GM18873 (cell line): ENCODE data around the gene RNF148.

ENCODE experiments used
- ATAC-seq: cut with Tn5 transposase; IDR thresholded peaks from one replicate; pipeline ENCODE4 v1.9.1; 2021; ENCODE audit warnings: mild to moderate bottlenecking, moderate library complexity, moderate number of reproducible peaks; ENCODE audit not compliant: unreplicated experiment, low FRiP score

The RNF148 gene

GRCh38 chr7:122702872-122703510 lies at the start of gene RNF148:
Gene RNF148, minus strand, starts transcription at chr7:122702922. Its CDS starts 172 bp downstream, at chr7:122702750.
- no peak for ATAC-seq

DNA sequence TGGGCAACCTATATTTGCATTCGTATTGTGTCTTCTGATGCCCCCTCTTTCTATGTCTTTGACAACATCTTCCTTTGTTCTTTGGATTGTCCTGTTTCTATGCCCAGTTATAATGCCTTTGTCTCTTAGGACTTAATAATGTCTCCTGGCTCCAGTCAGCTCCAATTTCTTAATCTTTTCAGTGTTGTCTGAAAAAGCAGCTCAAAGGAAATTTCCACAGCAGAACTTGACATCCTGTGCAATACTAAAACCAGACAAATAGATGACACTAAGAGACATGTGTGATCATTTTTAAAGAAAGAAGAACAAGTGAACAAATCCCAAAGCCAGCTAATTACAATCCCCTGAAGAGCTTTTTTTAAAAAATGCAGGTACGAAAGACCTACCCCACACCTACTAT lies 47.7 kb upstream of the RNF148 start:
- no peak for ATAC-seq

- ATAC-seq, result no peak
Observed at GRCh38 chr7:122748195-122748594, 45.5 kb upstream of the RNF148 start.

DNA sequence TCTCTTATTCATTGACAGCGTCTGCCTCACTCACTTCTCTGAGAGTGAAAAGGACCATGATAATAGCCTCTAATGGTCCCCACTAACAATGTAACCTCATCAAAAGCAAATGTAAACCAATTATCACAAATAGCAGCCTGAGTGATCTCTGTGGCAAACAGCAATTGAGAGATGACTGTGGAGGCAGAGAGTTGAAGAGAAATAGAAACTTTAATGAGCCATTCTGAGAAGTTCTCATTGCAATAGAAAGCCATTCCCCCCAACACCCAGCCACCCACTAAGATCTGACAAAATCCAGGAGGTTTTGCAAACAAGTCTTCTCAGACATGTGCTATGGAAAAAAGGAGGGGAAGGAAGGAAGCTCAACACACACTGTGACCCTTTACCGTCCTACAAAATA lies 44.2 kb upstream of the RNF148 start:
- ATAC-seq, result no peak

DNA sequence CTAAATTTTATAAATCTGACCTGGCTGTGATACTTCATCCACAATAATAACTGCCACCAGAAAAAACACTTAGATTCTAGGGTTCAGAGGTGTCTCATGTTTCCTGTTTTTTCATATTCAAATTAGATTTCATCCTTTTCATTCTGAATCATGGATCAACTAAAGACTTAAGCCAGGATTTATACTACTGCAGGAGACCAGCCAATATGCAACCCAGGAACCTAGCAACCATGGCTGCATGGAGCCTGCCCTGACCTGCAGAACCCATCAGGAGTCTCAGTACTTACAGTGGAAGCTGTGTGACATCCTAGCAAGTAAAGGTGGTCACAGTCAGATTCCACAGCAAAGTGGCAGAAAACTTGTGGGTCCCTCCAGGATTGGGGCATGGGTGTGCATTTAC lies 40.5 kb upstream of the RNF148 start:
- no peak for ATAC-seq

DNA sequence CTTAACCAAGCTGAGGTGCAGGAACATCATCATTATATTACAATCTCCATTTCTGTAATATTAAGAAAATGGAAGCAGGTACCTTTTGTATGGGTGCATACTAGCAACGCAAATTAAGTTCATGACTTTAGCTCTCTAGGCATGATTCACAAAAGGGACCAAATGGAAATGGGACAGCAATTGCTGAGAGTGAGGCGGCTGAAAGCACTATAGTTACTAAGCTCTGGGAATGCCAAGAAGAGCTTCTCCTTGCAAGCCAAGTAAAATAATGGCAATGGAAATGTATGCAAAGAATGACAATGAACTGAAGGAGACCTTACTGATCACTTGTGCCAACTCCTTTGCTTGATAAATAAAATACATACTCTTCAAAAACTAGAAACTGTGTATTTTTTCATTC lies 36.2 kb upstream of the RNF148 start:
- no peak for ATAC-seq

GRCh38 chr7:122736183-122736582 lies 33.5 kb upstream of the RNF148 start:
- no peak for ATAC-seq

GRCh38 chr7:122727759-122728158 lies 25.0 kb upstream of the RNF148 start:
- no peak for ATAC-seq

DNA sequence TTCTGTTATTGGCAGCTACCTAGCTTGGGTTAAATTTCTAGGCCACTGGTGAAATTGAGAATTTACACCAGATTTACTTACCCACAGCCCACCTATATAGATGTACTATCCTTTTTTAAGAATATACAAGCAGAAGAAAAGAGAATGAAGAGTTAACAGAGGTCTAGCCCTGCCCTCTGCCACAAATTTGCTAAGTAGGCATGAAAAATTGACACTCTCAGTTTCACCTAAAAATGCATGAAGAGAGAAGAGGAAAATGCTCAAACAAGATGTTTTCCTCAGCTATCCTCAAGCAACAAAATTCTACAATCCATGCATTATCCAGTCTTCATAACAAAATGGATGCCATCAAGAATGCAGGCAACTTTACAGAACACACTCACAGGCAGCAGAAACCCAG lies 24.6 kb upstream of the RNF148 start:
- ATAC-seq, result no peak

DNA sequence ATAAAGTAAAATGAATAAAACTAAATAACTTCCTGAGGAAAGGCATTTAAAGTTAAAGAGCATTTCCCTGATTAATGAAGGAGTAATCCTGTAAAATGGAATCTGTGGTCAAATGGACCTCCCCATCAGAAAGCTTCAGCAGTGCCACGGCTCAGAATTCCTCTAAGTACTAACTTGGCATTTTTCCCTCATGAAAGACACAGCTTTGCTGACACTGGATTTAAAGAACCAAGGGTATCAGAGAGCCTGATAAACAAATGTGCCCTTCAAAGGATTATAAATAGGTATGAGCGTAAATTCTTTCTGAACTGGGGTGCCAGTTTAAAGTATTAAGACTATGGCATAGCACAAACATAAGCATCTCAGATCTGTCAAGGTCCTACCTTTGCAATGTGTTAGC lies 24.2 kb upstream of the RNF148 start:
- no peak for ATAC-seq

DNA sequence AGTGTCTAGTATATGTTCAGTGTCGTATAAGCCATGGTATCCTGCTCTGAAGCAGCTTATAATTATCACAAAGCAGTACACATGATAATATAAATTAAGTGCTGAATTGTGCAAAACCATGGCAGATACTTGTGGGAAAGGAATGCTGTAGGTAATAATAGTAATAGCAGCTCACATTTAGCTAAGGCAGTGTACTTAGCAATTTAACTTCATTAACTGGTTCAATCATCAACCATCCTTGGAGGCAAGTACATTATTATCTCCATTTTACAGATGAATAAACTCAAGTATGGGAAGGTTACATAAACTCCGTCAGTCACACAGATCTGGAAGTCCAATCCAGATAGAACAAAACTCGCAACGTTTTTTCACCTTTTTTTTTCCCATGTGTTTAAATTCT lies 21.6 kb upstream of the RNF148 start:
- ATAC-seq, result no peak

DNA sequence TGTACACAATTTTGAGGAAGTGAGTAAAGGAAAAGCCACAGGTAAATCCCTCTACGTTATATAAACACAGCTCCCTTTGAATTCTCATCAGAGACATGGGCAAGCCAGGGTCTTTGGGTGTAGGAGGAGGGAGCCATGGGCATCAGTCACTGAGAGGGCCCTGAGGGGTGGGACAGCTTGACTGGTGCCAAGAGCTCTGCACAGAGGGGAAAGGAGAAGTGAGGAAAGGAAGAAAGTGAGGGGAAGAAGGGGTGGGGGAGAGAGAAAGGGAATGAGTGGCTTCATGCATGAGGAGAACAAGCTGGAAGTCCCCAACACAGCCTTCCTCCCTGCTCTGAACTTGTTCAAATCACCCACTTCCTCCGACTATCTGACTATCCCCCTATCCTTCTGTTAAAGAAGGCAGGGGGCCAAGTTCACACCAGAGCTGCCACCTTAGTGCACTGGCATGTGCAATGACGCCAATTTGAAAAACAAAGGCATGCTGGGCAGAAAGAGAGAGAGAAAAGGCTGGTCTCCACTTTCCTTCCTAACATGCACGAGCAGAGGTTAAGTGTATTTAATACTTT lies 16.4 kb upstream of the RNF148 start:
- ATAC-seq, result no peak

DNA sequence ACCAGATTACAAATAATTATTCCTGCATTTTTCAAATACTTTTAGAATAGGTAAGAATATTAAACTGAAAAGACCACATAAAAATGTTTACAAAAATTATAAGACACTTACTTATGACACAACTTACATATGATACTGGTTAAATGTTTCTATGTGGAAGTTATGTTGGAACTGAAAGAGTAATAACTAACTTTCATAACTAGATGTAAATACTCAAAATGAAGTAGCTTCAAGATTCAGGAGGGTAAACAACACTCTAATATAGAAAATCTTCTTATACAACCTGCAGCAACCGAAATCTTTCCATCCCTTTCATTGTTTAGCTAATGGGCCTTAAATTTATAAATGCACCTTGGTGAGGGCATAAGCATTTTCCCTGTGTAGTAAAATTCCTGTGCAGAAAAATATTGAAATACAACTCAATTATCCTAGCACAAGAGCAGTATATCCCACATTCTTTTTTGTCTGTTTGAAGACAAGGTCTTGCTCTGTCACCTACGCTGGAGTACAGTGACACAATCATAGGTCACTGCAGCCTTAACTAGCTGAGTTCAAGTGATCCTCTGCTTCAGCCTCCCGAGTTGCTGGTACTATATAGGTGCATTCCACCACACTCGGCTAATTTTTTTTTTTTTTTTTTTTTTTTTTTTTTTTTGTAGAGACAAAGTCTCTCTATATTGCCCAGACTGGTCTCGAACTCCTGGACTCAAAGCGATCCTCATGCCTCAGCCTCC lies 14.8 kb upstream of the RNF148 start:
- no peak for ATAC-seq

DNA sequence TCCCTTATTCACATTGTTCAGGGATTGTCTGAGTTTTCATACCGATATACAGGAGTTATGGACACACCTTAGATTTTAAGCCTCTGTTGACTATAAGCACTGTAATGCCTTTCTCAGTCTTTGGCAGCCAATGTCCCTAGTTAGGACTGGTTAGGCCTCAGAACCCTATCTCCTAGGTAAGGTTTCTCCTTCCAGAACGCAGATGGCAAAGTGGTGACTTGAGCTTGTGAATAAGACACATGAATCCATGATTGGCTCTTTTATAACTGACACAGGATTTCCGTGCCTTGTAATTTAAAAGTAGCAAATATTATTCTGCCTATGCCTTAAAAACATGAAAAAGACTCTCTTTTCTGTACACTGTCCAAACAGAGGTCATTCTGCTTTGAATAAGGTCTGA lies 12.5 kb upstream of the RNF148 start:
- no peak for ATAC-seq

- ATAC-seq, result no peak
Observed at GRCh38 chr7:122710916-122711315, 8.2 kb upstream of the RNF148 start.

DNA sequence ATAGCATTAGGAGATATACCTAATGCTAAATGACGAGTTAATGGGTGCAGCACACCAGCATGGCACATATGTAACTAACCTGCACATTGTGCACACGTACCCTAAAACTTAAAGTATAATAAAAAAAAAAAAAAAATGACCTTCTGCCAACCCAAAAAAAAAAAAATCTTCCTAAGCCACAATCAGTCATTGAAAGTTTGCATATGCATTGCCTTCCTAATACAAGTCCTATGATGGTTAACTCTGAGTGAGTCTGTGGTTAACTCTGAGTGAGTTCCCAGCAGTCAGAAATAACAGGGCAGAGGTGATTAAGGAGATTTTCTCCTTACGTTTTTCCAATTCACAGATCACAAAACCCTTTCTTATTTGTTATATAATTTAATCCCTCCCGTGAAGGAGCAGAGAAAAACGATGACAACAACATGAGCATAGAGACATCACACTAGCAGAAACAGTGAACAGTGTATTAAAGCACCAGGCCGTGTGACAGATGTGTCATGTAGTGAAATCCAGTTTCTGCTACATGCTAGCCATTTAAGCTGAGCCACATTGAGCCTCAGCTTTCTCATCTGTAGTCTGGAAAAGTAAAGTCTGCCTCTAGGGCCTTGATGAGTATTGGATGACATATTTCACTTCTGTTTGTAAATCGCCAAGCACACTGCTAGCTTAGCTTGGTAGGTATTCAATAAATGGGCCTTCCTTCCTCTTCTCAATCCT lies 7.4 kb upstream of the RNF148 start:
- no peak for ATAC-seq

DNA sequence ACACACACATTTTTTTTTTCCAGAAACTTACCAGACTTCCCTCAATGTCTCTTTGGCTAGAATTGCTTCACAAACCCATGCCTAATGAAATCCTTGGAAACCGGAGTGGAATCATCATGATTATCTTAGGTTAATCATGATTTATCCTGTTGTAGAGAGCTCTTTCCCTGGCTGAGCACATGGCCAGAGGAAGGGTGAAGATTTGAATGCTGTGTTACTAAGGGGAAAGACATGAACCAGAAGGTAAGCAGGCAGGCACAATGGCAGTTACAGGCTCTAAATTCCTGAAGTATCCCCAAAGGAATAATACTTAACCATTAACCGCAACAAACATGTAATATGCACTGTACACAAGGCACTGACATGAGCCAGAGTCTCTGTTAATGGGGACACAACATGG lies 4.1 kb upstream of the RNF148 start:
- no peak for ATAC-seq

- ATAC-seq, result no peak
Observed at GRCh38 chr7:122699017-122699416, 3.7 kb downstream of the RNF148 start, which contains the start of gene RNF133. Gene RNF133, minus strand, starts transcription at chr7:122699117. Its CDS starts 199 bp downstream, at chr7:122698918.

GRCh38 chr7:122695816-122696215 lies 6.9 kb downstream of the RNF148 start:
- no peak for ATAC-seq

- ATAC-seq, result no peak
Observed at GRCh38 chr7:122694697-122695096, 8.0 kb downstream of the RNF148 start.

DNA sequence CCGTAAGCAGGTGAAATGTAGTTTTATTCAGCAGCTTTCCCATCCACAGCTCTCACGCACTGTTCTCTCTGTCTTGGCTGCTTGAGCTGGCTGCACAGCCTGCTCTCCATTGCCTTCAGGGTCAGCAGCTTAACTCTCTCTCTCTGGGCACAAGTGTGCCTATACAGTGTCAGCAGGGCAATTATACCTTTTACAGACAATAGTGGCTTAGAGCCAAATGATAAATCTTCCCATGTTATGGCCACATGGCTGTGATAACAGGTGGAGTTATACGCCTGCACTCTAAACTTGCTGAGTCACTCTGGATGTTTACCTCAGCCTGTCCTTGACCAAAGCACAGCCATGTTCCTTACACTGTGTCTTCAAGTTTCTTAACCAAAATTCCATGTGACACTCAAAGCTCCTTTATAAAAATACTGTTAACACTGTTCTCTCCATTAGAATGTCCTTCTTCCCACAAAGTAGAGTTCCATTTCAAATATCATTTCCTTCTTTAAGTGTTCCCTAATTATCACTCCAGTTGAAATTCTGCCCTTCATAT lies 9.9 kb downstream of the RNF148 start:
- ATAC-seq, result no peak
